SIG-M5 (cell line): ENCODE data around the gene NPDC1.

Source experiments
- DNase-seq: peaks from one replicate; lab custom pipeline; 2025; lab: John Stamatoyannopoulos, UW

Gene NPDC1

DNA sequence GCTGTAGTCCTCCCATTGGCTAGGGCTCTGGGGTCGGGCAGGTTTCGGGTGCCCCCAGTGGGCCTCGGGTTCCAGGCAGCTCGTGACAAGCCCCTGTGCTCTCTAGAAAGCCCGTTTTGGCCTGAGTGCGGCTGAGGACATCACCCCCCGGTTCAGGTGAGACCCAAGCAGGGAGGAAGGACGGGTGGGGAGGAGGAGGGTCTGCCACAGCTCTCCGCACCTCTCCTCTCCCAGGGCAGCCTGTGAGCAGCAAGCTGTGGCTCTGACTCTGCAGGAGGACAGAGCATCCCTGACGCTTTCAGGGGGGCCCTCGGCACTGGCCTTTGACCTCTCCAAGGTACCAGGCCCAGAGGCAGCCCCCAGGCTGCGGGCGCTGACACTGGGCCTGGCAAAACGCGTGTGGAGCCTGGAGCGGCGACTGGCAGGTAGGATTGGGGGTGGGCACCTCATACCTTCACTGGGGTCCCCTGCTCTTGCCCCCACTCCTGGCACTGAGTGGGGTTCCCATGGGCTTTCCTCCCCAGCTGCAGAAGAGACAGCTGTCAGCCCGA lies 53.1 kb downstream of the NPDC1 start:
- no peak for DNase-seq

DNA sequence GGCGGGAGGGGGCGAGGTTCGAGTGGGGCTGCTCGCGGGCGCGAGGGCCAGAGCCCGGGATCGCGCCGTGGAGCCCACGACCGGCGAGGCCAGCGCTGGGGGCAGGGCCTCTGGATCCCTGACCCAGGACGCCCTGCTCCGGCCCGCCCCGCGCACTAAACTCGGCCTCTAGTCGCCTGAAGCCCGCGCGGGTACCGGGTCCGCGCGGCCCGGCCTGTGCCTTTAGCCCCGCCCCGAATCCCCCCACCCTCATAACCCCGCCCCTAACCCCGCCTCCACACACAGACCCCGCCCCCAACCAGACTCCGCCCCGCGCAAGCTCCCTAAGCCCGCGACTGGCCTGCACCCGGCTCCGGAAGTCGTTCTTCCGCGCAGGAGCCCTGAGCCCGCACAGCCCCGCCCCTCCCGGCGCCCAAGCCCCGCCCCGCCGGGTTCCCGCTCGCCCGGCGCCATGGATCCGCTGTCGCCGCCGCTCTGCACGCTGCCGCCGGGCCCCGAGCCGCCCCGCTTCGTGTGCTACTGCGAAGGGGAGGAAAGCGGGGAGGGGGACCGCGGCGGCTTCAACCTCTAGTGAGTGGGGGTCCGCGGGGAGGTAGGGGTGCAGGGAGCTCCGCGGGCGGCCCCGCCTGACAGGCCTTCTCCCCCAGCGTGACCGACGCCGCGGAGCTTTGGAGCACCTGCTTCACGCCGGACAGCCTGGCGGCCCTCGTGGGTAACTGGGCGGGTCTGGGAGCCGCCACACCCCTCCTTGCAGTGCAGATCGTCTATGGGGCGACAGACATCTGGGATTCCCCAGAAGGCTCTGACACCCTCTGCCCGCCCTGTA lies 53.8 kb downstream of the NPDC1 start, which contains the start of gene PAXX:
PAXX (plus strand) TSS at position 430 of the 826 bp plus-strand sequence; CDS start at position 452, 22 bp downstream.
- DNase-seq = no peak

DNA sequence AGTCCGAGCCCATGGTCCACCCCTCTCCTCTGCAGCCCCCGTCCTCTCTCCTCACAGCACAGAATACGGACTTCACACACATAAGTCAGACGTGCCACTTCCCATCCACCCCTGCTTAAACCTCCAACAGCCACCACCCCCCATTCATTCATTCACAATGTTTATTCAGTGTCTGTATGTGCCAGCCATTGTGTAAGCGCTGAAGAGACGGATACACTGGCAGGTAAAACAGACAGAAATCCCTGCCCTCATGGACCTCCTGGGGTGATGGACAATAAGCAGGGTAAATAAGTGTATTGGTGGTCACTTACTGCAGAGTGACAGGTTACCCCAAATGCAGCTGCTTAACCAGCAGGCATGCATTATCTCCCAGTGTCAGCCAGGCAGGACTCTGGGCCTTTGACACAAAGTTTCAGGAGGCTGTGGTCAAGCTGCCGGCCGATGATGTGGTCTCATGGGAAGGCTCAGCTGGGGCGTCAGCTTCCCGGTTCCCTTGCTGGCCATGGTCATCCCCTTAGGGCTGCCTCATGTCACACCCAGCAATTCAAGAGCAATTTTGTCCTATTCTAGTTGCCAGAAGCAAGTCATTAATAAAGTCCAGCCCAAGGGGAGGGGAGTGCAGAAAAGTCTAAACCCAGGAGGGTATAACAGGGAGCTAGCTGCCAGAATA lies 55.6 kb downstream of the NPDC1 start:
- no peak for DNase-seq
